MM.1S (cell line): ENCODE measurements around the gene KRT74.

ENCODE experiments used
- DNase-seq: peaks from one replicate; pipeline ENCODE4 v3.0.0-alpha.2; 2015
- H2AFZ ChIP-seq: fragments of 300-600 bp; sonication (generic); 2 replicates; pipeline ENCODE4 v1.6.0; 2016; ENCODE audit warnings: antibody characterized with exemption, low read length
- H3F3A ChIP-seq: fragments of 300-600 bp; sonication (generic); 2 replicates; pipeline ENCODE4 v1.6.1; 2016; ENCODE audit warnings: mild to moderate bottlenecking, antibody characterized with exemption, low read length, moderate library complexity, mixed read lengths; ENCODE audit not compliant: insufficient read depth
- H3K27ac ChIP-seq: fragments of 300-600 bp; sonication (generic); 2 replicates; pipeline ENCODE4 v1.5.1; 2016; ENCODE audit warnings: mild to moderate bottlenecking, low read length
- H3K27me3 ChIP-seq: fragments of 300-600 bp; sonication (generic); replicated peaks from 2 replicates; pipeline ENCODE4 v1.6.0; 2016; ENCODE audit warnings: low read length; ENCODE audit not compliant: insufficient read depth
- H3K36me3 ChIP-seq: fragments of 300-600 bp; sonication (generic); replicated peaks from 2 replicates; pipeline ENCODE4 v1.6.1; 2016; ENCODE audit warnings: mild to moderate bottlenecking, low read length, mixed read lengths; ENCODE audit not compliant: insufficient read depth
- H3K4me1 ChIP-seq: fragments of 300-600 bp; sonication (generic); 2 replicates; pipeline ENCODE4 v1.6.1; 2016; ENCODE audit warnings: low read length, mixed read lengths
- H3K4me2 ChIP-seq: fragments of 300-600 bp; sonication (generic); 2 replicates; pipeline ENCODE4 v1.6.0; 2016; ENCODE audit warnings: low read depth, low read length
- H3K4me3 ChIP-seq: fragments of 300-600 bp; sonication (generic); 2 replicates; pipeline ENCODE4 v1.5.1; 2016; ENCODE audit warnings: low read length, mixed read lengths
- H3K79me2 ChIP-seq: fragments of 300-600 bp; sonication (generic); 2 replicates; pipeline ENCODE4 v1.6.1; 2016; ENCODE audit warnings: mixed run types, low read length, mixed read lengths
- H3K9ac ChIP-seq: fragments of 300-600 bp; sonication (generic); 2 replicates; pipeline ENCODE4 v1.6.1; 2016; ENCODE audit warnings: low read length, mixed read lengths
- H3K9me2 ChIP-seq: fragments of 300-600 bp; sonication (generic); replicated peaks from 2 replicates; pipeline ENCODE4 v1.6.1; 2016; ENCODE audit warnings: mild to moderate bottlenecking, low read length, mixed read lengths; ENCODE audit not compliant: insufficient read depth
- H3K9me3 ChIP-seq: fragments of 300-600 bp; sonication (generic); replicated peaks from 2 replicates; pipeline ENCODE4 v1.6.1; 2016; ENCODE audit warnings: mild to moderate bottlenecking, low read length, mixed read lengths; ENCODE audit not compliant: insufficient read depth
- H4K20me1 ChIP-seq: fragments of 300-600 bp; sonication (generic); 2 replicates; pipeline ENCODE4 v1.6.1; 2016; ENCODE audit warnings: mild to moderate bottlenecking, low read length, moderate library complexity, mixed read lengths; ENCODE audit not compliant: insufficient read depth
- CTCF ChIP-seq: fragments of 300-600 bp; sonication (generic); IDR thresholded peaks from 2 replicates; pipeline ENCODE4 v1.5.1; 2016; ENCODE audit warnings: antibody characterized with exemption, low read length, mixed read lengths
- EZH2 ChIP-seq: fragments of 300-600 bp; sonication (generic); optimal IDR thresholded peaks from 2 replicates; pipeline ENCODE3; 2017; ENCODE audit warnings: low read depth, mild to moderate bottlenecking, antibody characterized with exemption, low read length, mixed read lengths
- EZH2phosphoT487 ChIP-seq: fragments of 300-600 bp; sonication (generic); IDR thresholded peaks from 2 replicates; pipeline ENCODE4 v1.6.1; 2018; ENCODE audit warnings: antibody characterized with exemption, low read length

The KRT74 gene

GRCh38 chr12:52529846-52530245 is 43.8 kb downstream of the KRT74 start:
- Histone ChIP-seq H3K4me1 (no peaks in the 10 kb centered on the region), H2AFZ (no peak overlapping the region), H3K9me3 (no peaks in the 10 kb centered on the region), H3K9me2 (no peaks in the 10 kb centered on the region), H3K4me2 (no peak overlapping the region), H4K20me1 (no peaks in the 10 kb centered on the region), H3K27me3 (peaks cover 45% of the 10 kb centered on the region), H3K27ac (no peak overlapping the region), H3K36me3 (no peaks in the 10 kb centered on the region), H3K79me2 (no peaks in the 10 kb centered on the region), H3K9ac (no peak overlapping the region), H3F3A (no peaks in the 10 kb centered on the region), H3K4me3 (no peak overlapping the region)
- TF ChIP-seq CTCF (no peak), EZH2phosphoT487 (no peak), EZH2 (no peak)
- no peak for DNase-seq

- no peaks in the 10 kb centered on the region for H3K4me1 ChIP-seq
- H3K4me2 ChIP-seq, result no peak overlapping the region
- no peak overlapping the region for H3K27ac ChIP-seq
- no peak for DNase-seq
- peaks cover 49% of the 10 kb centered on the region for H3K27me3 ChIP-seq
- H3K9ac ChIP-seq, result no peak overlapping the region
- H3K9me3 ChIP-seq, result no peaks in the 10 kb centered on the region
- H4K20me1 ChIP-seq, result no peaks in the 10 kb centered on the region
- no peaks in the 10 kb centered on the region for H3K36me3 ChIP-seq
- H3K4me3 ChIP-seq, result no peak overlapping the region
- H2AFZ ChIP-seq, result no peak overlapping the region
- no peaks in the 10 kb centered on the region for H3K79me2 ChIP-seq
- H3K9me2 ChIP-seq, result no peaks in the 10 kb centered on the region
- TF ChIP-seq EZH2 (no peak), EZH2phosphoT487 (no peak), CTCF (no peak)
- no peaks in the 10 kb centered on the region for H3F3A ChIP-seq
Measured at GRCh38 chr12:52529417-52529816, 44.2 kb downstream of the KRT74 start.

GRCh38 chr12:52528641-52529143 is 45.0 kb downstream of the KRT74 start:
- no peak for DNase-seq
- Histone ChIP-seq H3K9ac (no peak overlapping the region), H2AFZ (no peak overlapping the region), H3K4me1 (no peaks in the 10 kb centered on the region), H3F3A (no peaks in the 10 kb centered on the region), H3K36me3 (no peaks in the 10 kb centered on the region), H3K27ac (no peak overlapping the region), H4K20me1 (no peaks in the 10 kb centered on the region), H3K4me3 (no peak overlapping the region), H3K79me2 (no peaks in the 10 kb centered on the region), H3K9me2 (no peaks in the 10 kb centered on the region), H3K27me3 (peaks cover 52% of the 10 kb centered on the region), H3K9me3 (no peaks in the 10 kb centered on the region), H3K4me2 (no peak overlapping the region)
- TF ChIP-seq EZH2 (no peak), EZH2phosphoT487 (no peak), CTCF (no peak)
